ENCODE data around the gene PDE3B. TPM values are rescaled to one million over a fixed set of nuclear protein-coding genes. Genes with fewer than 3 reads are reported as not detected.

Gene PDE3B
- total RNA-seq, 4 donors from 2014 or later: 13.3 to 23.3 (median 21.5) TPM

DNA sequence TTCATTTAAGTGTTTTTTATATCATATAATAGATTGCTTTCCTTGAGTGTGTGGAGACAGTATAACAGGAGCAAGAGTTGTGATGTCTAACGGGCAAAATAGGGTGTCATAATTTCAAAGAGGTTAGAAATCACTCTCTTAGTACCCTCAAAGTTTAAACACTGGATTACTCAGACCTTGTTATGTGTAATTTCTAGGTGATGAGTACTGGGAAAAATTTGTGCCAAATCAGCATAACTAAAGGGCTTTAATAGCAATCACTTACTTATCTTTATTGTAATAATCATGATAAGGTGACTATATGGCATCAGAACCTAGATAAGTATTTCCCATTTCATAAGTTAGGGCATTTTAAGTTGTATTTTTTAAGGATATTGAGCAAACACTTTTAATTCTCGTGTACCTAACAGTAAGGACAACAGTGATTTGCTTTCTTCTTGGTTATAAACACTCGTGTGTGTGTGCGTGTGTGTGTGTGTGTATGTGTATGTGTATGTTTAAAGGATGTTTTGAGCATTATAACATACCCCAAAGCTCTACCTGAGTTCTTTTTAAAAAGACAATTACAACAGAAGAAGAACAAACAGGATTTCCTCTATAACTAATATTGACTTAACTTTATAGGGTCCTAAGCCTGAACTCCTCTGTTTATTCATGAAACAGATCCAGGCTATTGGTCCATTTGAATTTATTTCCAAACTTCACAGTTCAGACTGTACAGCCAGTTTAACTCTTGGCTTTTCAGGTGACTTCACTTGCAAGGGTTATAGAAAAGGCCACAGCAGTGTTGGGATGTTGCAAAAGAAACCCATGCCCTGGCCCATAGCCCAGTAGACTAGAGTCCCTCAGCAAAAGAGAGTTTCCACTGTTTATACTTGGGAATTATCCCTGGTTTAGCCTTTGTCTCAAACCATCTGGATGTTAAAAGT is 23.7 kb upstream of the PDE3B start:
- no peak for DNase-seq (ENCODE audit: extremely low spot score)
- intact Hi-C loops (cut with DNase I): no loop called here
- Histone ChIP-seq H3K4me1 (peaks cover 0 to 43% (median 29%) of the 10 kb centered on the region in 4 donors), H3K27me3 (no peaks in the 10 kb centered on the region), H3K36me3 (no peaks in the 10 kb centered on the region), H3K4me3 (no peak overlapping the region), H3K9me3 (no peaks in the 10 kb centered on the region), H3K27ac (replicated peaks in 1 of 4) (peak overlapping the region; percentile 31 to 46 (median 40))
- TF ChIP-seq POLR2AphosphoS5 (IDR thresholded peaks at IDR 0.05): no peak
- no peak for TF ChIP-seq EP300 (IDR thresholded peaks at IDR 0.05)
- TF ChIP-seq, protein P1, sequence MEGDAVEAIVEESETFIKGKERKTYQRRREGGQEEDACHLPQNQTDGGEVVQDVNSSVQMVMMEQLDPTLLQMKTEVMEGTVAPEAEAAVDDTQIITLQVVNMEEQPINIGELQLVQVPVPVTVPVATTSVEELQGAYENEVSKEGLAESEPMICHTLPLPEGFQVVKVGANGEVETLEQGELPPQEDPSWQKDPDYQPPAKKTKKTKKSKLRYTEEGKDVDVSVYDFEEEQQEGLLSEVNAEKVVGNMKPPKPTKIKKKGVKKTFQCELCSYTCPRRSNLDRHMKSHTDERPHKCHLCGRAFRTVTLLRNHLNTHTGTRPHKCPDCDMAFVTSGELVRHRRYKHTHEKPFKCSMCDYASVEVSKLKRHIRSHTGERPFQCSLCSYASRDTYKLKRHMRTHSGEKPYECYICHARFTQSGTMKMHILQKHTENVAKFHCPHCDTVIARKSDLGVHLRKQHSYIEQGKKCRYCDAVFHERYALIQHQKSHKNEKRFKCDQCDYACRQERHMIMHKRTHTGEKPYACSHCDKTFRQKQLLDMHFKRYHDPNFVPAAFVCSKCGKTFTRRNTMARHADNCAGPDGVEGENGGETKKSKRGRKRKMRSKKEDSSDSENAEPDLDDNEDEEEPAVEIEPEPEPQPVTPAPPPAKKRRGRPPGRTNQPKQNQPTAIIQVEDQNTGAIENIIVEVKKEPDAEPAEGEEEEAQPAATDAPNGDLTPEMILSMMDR (IDR thresholded peaks at IDR 0.05): no peak
- no peak for TF ChIP-seq POLR2A (IDR thresholded peaks at IDR 0.05; ENCODE audit: low read depth)
- 64% methylated on average over 4 of the region's 4 CpGs for WGBS

DNA sequence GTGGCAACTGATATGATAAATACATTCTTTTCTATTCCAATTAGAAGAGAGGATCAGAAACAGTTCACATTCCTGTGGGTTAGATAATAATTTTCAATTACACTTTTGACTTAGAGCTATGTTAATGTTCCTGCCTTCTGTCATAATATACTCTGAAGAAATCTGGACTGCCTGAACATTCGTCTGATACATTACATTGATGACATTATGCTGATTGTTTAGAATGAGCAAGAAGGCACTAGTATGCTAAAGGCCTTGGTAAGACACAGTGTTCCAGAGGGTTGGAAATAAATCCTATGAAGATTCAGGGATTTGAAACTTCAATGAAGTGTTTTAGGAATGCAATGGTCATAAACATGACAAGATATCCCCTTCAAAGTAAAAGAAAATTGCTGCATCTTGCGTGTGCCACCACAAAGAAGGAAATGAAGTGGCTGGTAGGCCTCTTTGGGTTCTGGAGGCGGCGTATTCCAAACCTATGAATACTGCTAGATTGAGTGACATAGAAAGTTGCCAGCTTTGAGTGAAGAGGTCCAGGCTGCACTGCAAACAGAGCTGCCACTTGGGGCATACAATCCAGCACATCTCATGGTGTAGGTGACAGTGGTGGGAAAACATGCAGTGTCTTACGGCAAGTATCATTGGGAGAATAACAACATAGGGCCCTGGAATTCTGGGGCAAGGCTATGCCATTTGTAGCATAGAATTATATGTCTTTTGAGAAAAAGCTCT is 21.2 kb upstream of the PDE3B start:
- H3K27ac ChIP-seq (replicated peaks in 1 of 4): peak overlapping the region in 3 of 4 donors; percentile 23 to 62 (median 47)
- H3K4me3 ChIP-seq: no peak overlapping the region
- H3K27me3 ChIP-seq: no peaks in the 10 kb centered on the region
- no peaks in the 10 kb centered on the region for H3K9me3 ChIP-seq
- 79% methylated on average over 5 of the region's 5 CpGs for WGBS
- H3K4me1 ChIP-seq: peaks cover 0 to 46% (median 29%) of the 10 kb centered on the region in 4 donors
- intact Hi-C loops (cut with DNase I): no loop called here
- no peak for DNase-seq (ENCODE audit: extremely low spot score)
- no peaks in the 10 kb centered on the region for H3K36me3 ChIP-seq
- TF ChIP-seq POLR2AphosphoS5 (IDR thresholded peaks at IDR 0.05): no peak
- TF ChIP-seq POLR2A (IDR thresholded peaks at IDR 0.05; ENCODE audit: low read depth): no peak
- TF ChIP-seq, protein P1 (IDR thresholded peaks at IDR 0.05): no peak
- no peak for TF ChIP-seq EP300 (IDR thresholded peaks at IDR 0.05)

DNA sequence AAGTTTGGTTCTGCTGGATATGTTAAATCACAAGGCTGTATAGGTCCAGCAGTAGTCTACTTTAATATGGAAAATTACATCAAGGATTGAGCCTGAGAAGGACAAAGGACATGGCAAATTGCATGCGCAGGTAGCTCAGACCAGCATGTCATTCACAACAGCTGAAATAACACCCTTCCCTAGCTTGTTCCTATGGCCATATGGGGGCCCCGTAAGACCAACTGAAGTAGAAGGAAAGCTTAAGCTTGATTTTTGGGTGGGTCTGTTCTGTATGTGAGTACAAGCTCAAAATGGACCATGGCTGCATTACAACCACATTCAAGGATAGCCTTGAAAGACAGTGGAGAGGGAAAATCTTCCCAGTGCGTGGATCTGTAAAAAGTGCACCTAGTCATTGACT is 20.6 kb upstream of the PDE3B start:
- no peak for TF ChIP-seq POLR2AphosphoS5 (IDR thresholded peaks at IDR 0.05)
- TF ChIP-seq, protein P1 (IDR thresholded peaks at IDR 0.05): no peak
- no peak for TF ChIP-seq EP300 (IDR thresholded peaks at IDR 0.05)
- TF ChIP-seq POLR2A (IDR thresholded peaks at IDR 0.05; ENCODE audit: low read depth): no peak
- peak overlapping the region in 3 of 4 donors; percentile 23 to 62 (median 47) for H3K27ac ChIP-seq (replicated peaks in 1 of 4)
- H3K4me1 ChIP-seq: peaks cover 0 to 40% (median 27%) of the 10 kb centered on the region in 4 donors
- H3K27me3 ChIP-seq: no peaks in the 10 kb centered on the region
- 93% methylated on average over 3 of the region's 3 CpGs for WGBS
- no peak overlapping the region for H3K4me3 ChIP-seq
- DNase-seq (ENCODE audit: extremely low spot score): no peak
- H3K9me3 ChIP-seq: no peaks in the 10 kb centered on the region
- intact Hi-C loops (cut with DNase I): no loop called here
- H3K36me3 ChIP-seq: no peaks in the 10 kb centered on the region

DNA sequence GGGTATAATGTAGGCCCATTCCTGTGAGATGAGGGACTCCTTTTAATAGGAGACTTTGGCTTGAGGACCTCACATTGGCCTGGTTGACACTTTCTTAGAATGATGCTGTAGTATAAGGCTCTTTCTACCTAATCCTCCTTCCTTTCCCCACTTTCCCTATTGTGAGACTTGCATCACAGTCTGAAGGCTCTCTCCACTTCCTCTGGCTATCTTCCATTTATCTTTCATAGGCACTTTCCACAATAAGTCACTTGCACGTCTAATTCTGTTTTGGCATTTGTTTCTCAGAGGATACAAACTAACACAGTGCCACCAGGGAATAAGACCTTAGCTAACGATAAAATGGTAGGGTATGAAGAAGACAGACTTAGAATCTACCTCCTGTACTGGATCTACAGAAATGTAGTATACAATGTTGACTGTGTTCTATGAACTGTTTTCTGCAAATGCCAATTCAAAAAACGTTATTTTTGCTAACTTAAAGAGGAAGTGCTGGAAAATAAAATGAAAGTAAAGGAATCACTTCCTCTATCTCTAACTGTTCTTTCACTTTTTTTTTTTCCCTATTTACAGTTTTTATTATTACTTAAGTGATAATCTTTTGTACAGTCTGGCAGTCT is 17.9 kb upstream of the PDE3B start:
- intact Hi-C loops (cut with DNase I): no loop called here
- Histone ChIP-seq H3K4me3 (no peak overlapping the region), H3K4me1 (peaks cover 0 to 30% (median 16%) of the 10 kb centered on the region in 4 donors), H3K36me3 (no peaks in the 10 kb centered on the region), H3K27ac (replicated peaks in 1 of 4) (peak overlapping the region in 1 of 4 donors; percentile 39), H3K27me3 (no peaks in the 10 kb centered on the region), H3K9me3 (no peaks in the 10 kb centered on the region)
- TF ChIP-seq EP300 (IDR thresholded peaks at IDR 0.05): no peak
- TF ChIP-seq POLR2AphosphoS5 (IDR thresholded peaks at IDR 0.05): no peak
- TF ChIP-seq POLR2A (IDR thresholded peaks at IDR 0.05; ENCODE audit: low read depth): no peak
- TF ChIP-seq, protein P1 (IDR thresholded peaks at IDR 0.05): no peak
- WGBS: 37% methylated on average over 3 of the region's 3 CpGs
- no peak for DNase-seq (ENCODE audit: extremely low spot score)
